SK-N-SH (cell line): ENCODE results near the gene JPH2. TPM values are rescaled to one million over a fixed set of nuclear protein-coding genes. Genes with fewer than 3 reads are reported as not detected.

ENCODE experiments used
- CTCF ChIA-PET: fragments of 300-600, 350-600 bp; formaldehyde crosslinking; extraction: SDS; loops from one replicate; lab custom pipeline; 2021; lab: Yijun Ruan, JAX
- POLR2A ChIA-PET: fragments of 350-600 bp; sonication (Branson Sonifier 250); formaldehyde crosslinking; extraction: SDS; loops from one replicate; lab custom pipeline; 2020; ENCODE audit warnings: antibody characterized with exemption, inconsistent platforms; lab: Yijun Ruan, JAX
- DNase-seq: peaks from one replicate; pipeline ENCODE4 v3.0.0; 2012
- H2AFZ ChIP-seq: fragments of 200-600 bp; sonication (generic); 2 replicates; pipeline ENCODE4 v1.8.1; 2016; ENCODE audit warnings: antibody characterized with exemption, mild to moderate bottlenecking, low read depth
- H3F3A ChIP-seq: fragments of 200-600 bp; sonication (generic); replicated peaks from 2 replicates; pipeline ENCODE3; 2016; ENCODE audit warnings: antibody characterized with exemption, mild to moderate bottlenecking; ENCODE audit not compliant: insufficient read depth
- H3K27ac ChIP-seq, 2 experiments: fragments of 200-500 bp in 1 of 2; fragments of 200-600 bp in 1 of 2; sonication (Bioruptor generic) in 1 of 2; sonication (generic), shearing (Covaris generic) in 1 of 2; 2 replicates each; pipeline versions ENCODE4 v1.5.1 to v1.6.1; 2014 to 2016; ENCODE audit warnings: low read depth in 2 of 2, inconsistent platforms in 1 of 2, low read length in 1 of 2, mild to moderate bottlenecking in 1 of 2, mixed read lengths in 1 of 2
- H3K27me3 ChIP-seq: fragments of 200-600 bp; sonication (generic), shearing (Covaris generic); 2 replicates; pipeline ENCODE4 v1.6.1; 2016; ENCODE audit warnings: mixed run types; ENCODE audit not compliant: insufficient read depth
- H3K36me3 ChIP-seq, 2 experiments: fragments of 200-500 bp in 1 of 2; fragments of 200-600 bp in 1 of 2; sonication (Bioruptor generic) in 1 of 2; sonication (generic) in 1 of 2; replicated peaks in 1 of 2; 2 replicates each; pipeline versions ENCODE3 to v1.5.1; 2014 to 2016; ENCODE audit warnings: low read length in 1 of 2, mild to moderate bottlenecking in 1 of 2; ENCODE audit not compliant: insufficient read depth in 2 of 2, control insufficient read depth in 1 of 2
- H3K4me1 ChIP-seq, 2 experiments: fragments of 200-500 bp in 1 of 2; fragments of 200-600 bp in 1 of 2; sonication (Bioruptor generic) in 1 of 2; sonication (generic), shearing (Covaris generic) in 1 of 2; 2 replicates each; pipeline versions ENCODE4 v1.5.1 to v1.6.1; 2014 to 2016; ENCODE audit warnings: low read depth in 1 of 2, low read length in 1 of 2, mixed run types in 1 of 2; ENCODE audit not compliant: insufficient read depth in 2 of 2, control insufficient read depth in 1 of 2
- H3K4me2 ChIP-seq: fragments of 200-600 bp; sonication (generic), shearing (Covaris generic); 2 replicates; pipeline ENCODE4 v1.6.1; 2017; ENCODE audit warnings: mixed run types
- H3K4me3 ChIP-seq, 2 experiments: fragments of 200-500 bp in 1 of 2; fragments of 200-600 bp in 1 of 2; sonication (Bioruptor generic) in 1 of 2; sonication (generic), shearing (Covaris generic) in 1 of 2; 2 replicates each; pipeline versions ENCODE4 v1.5.1 to v1.8.1; 2014 to 2016; ENCODE audit warnings: low read depth in 2 of 2, inconsistent platforms in 1 of 2, low read length in 1 of 2, mild to moderate bottlenecking in 1 of 2, mixed read lengths in 1 of 2, moderate library complexity in 1 of 2
- H3K79me2 ChIP-seq: fragments of 200-600 bp; sonication (generic); 2 replicates; pipeline ENCODE4 v1.8.1; 2017; ENCODE audit warnings: mild to moderate bottlenecking; ENCODE audit not compliant: insufficient read depth
- H3K9ac ChIP-seq: fragments of 200-600 bp; sonication (generic); 2 replicates; pipeline ENCODE4 v1.6.1; 2017; ENCODE audit warnings: mixed run types
- H3K9me2 ChIP-seq: fragments of 200-600 bp; sonication (generic); 2 replicates; pipeline ENCODE4 v1.6.1; 2017; ENCODE audit warnings: mixed run types
- H3K9me3 ChIP-seq: fragments of 200-600 bp; sonication (generic); 2 replicates; pipeline ENCODE4 v1.6.1; 2017; ENCODE audit warnings: mixed run types, mild to moderate bottlenecking, moderate library complexity
- H4K20me1 ChIP-seq: fragments of 200-600 bp; sonication (generic); 2 replicates; pipeline ENCODE4 v1.6.1; 2017; ENCODE audit warnings: mild to moderate bottlenecking, mixed run types; ENCODE audit not compliant: insufficient read depth
- CHD2 ChIP-seq: fragments of 150-350 bp; IDR thresholded peaks from 2 replicates; pipeline ENCODE4 v1.6.1; 2018; ENCODE audit warnings: low read length; ENCODE audit not compliant: partially characterized antibody
- ELF1 ChIP-seq: IDR thresholded peaks from 2 replicates; pipeline ENCODE4 v1.4.0; 2012
- EP300 ChIP-seq, 2 experiments: IDR thresholded peaks; 2 replicates each; pipeline versions ENCODE4 v1.4.0 to v1.6.1; 2012; ENCODE audit warnings: borderline replicate concordance in 1 of 2, low read depth in 1 of 2, low read length in 1 of 2
- EZH2phosphoT487 ChIP-seq: fragments of 200-600 bp; sonication (generic); IDR thresholded peaks from 2 replicates; pipeline ENCODE4 v1.6.1; 2017; ENCODE audit warnings: low read depth, mixed run types, mild to moderate bottlenecking, antibody characterized with exemption, moderate library complexity, borderline replicate concordance
- FOSL2 ChIP-seq: IDR thresholded peaks from 2 replicates; pipeline ENCODE4 v1.4.0; 2012; ENCODE audit warnings: low read depth, mild to moderate bottlenecking, moderate library complexity, borderline replicate concordance
- FOXJ3 ChIP-seq: sonication (generic); formaldehyde crosslinking; IDR thresholded peaks from 2 replicates; pipeline ENCODE4 v1.5.1; 2020; ENCODE audit warnings: mild to moderate bottlenecking, missing genetic modification reagents
- FOXM1 ChIP-seq: IDR thresholded peaks from 2 replicates; pipeline ENCODE4 v1.4.0; 2012; ENCODE audit warnings: low read depth, mild to moderate bottlenecking
- GABPA ChIP-seq: IDR thresholded peaks from 2 replicates; pipeline ENCODE4 v1.4.0; 2012; ENCODE audit warnings: low read depth, mild to moderate bottlenecking
- JUND ChIP-seq: IDR thresholded peaks from 2 replicates; pipeline ENCODE4 v1.4.0; 2012
- MEF2A ChIP-seq: IDR thresholded peaks from 2 replicates; pipeline ENCODE4 v1.4.0; 2012; ENCODE audit warnings: low read depth, borderline replicate concordance
- MXI1 ChIP-seq: IDR thresholded peaks from 2 replicates; pipeline ENCODE4 v1.6.1; 2012; ENCODE audit warnings: mild to moderate bottlenecking, low read depth, low read length, improper control_type of control experiment
- PBX3 ChIP-seq: IDR thresholded peaks from 2 replicates; pipeline ENCODE4; 2012
- POLR2AphosphoS5 ChIP-seq: IDR thresholded peaks from 2 replicates; pipeline ENCODE4 v1.6.1; 2012; ENCODE audit warnings: low read depth, low read length
- RAD21 ChIP-seq: IDR thresholded peaks from 2 replicates; pipeline ENCODE4 v1.6.1; 2012; ENCODE audit warnings: mild to moderate bottlenecking, low read length
- RFX5 ChIP-seq: IDR thresholded peaks from 2 replicates; pipeline ENCODE4 v1.6.1; 2012; ENCODE audit warnings: mild to moderate bottlenecking, improper control_type of control experiment, low read length
- RXRA ChIP-seq: IDR thresholded peaks from 2 replicates; pipeline ENCODE4 v1.4.0; 2012; ENCODE audit warnings: low read depth, mild to moderate bottlenecking, borderline replicate concordance
- SIN3A ChIP-seq: IDR thresholded peaks from 2 replicates; pipeline ENCODE4 v1.6.1; 2012; ENCODE audit warnings: low read depth, mild to moderate bottlenecking, low read length, moderate library complexity, borderline replicate concordance
- TEAD4 ChIP-seq: IDR thresholded peaks from 2 replicates; pipeline ENCODE4 v1.4.0; 2012; ENCODE audit warnings: mild to moderate bottlenecking, borderline replicate concordance; ENCODE audit not compliant: insufficient read depth
- USF2 ChIP-seq: fragments of 150-350 bp; IDR thresholded peaks from 2 replicates; pipeline ENCODE4 v1.6.1; 2017; ENCODE audit warnings: antibody characterized with exemption, low read length, low read depth, borderline replicate concordance
- YY1 ChIP-seq: IDR thresholded peaks from 2 replicates; pipeline ENCODE4 v1.4.0; 2012; ENCODE audit warnings: low read depth, mild to moderate bottlenecking
- WGBS: methylation state at CpG from one replicate; pipeline ENCODE4 v1.1.6; 2017; ENCODE audit warnings: low lambda C conversion rate; 5-methylcytosine and 5-hydroxymethylcytosine counted together
- polyA plus RNA-seq, 3 experiments: library from polyadenylated mRNA; depleted of rRNA; stranded (reverse); fragments of >200 nt; gene quantifications; 2 replicates each; pipeline ENCODE4 v1.2.3, GENCODE V29; 2012

Gene JPH2
- polyA plus RNA-seq, 1 of the 3 experiments (the other 2 are of a cell fraction), result 0.67 TPM

GRCh38 chr20:44081888-44082287 lies 105.1 kb downstream of the JPH2 start:
- H3F3A ChIP-seq, result no peaks in the 10 kb centered on the region
- POLR2A ChIA-PET, result no interaction called here
- WGBS, result 98% methylated on average over 5 of the region's 5 CpGs
- H3K9me3 ChIP-seq, result no peaks in the 10 kb centered on the region
- CTCF ChIA-PET, result interaction anchor here (0.7 to 7.6 kb wide), 16 partner anchors 10 to 544 kb away, joined by 3 to 134 read pairs (median 5); no protein-coding TSS in a partner anchor
- H3K27ac ChIP-seq, result peak overlapping the region in 1 of 2 experiments; percentile 76; a peak in 1 of 4 replicates
- H3K79me2 ChIP-seq, result no peaks in the 10 kb centered on the region
- H3K27me3 ChIP-seq, result no peaks in the 10 kb centered on the region
- peaks cover 7 to 16% of the 10 kb centered on the region in 2 experiments; a peak in 3 of 4 replicates for H3K4me1 ChIP-seq
- no peaks in the 10 kb centered on the region for H3K36me3 ChIP-seq
- DNase-seq, result no peak
- no peak overlapping the region for H2AFZ ChIP-seq
- no peak overlapping the region for H3K4me3 ChIP-seq
- TF ChIP-seq MXI1 (no peak), USF2 (no peak), CHD2 (no peak), ELF1 (no peak), YY1 (no peak), TEAD4 (no peak), MEF2A (no peak), GABPA (no peak), RFX5 (no peak), RAD21 (no peak), JUND (no peak), FOSL2 (no peak), EZH2phosphoT487 (no peak)
- H3K4me2 ChIP-seq, result no peak overlapping the region
- H4K20me1 ChIP-seq, result no peaks in the 10 kb centered on the region
- H3K9me2 ChIP-seq, result no peaks in the 10 kb centered on the region
- H3K9ac ChIP-seq, result no peak overlapping the region

GRCh38 chr20:44081476-44081875 lies 105.5 kb downstream of the JPH2 start:
- H3K9me3 ChIP-seq, result no peaks in the 10 kb centered on the region
- TF ChIP-seq EP300 (IDR thresholded peaks at IDR 0.05; ENCODE audit: borderline replicate concordance in 1 of 2, low read depth in 1 of 2, low read length in 1 of 2), result no peak
- no peak for TF ChIP-seq PBX3
- TF ChIP-seq RFX5, result no peak
- no peak for TF ChIP-seq USF2
- no peak for TF ChIP-seq FOXJ3
- no peak for TF ChIP-seq ELF1
- TF ChIP-seq FOXM1, result no peak
- no peak for TF ChIP-seq POLR2AphosphoS5
- TF ChIP-seq RAD21, result no peak
- no peak for TF ChIP-seq RXRA
- no peak for TF ChIP-seq SIN3A
- WGBS, result 75% methylated on average over 2 of the region's 4 CpGs
- no peak overlapping the region for H3K27ac ChIP-seq
- no peak overlapping the region for H3K4me3 ChIP-seq
- H3K4me1 ChIP-seq, result peaks cover 7 to 16% of the 10 kb centered on the region in 2 experiments; a peak in 3 of 4 replicates
- ChIA-PET CTCF (interaction anchor here (0.7 to 7.6 kb wide), 16 partner anchors 11 to 543 kb away, joined by 3 to 134 read pairs (median 5); no protein-coding TSS in a partner anchor), POLR2A (no interaction called here)
- no peaks in the 10 kb centered on the region for H3K9me2 ChIP-seq
- H3K79me2 ChIP-seq, result no peaks in the 10 kb centered on the region
- H3K9ac ChIP-seq, result no peak overlapping the region
- no peak for DNase-seq
- no peaks in the 10 kb centered on the region for H3K27me3 ChIP-seq
- H4K20me1 ChIP-seq, result no peaks in the 10 kb centered on the region
- H3F3A ChIP-seq, result no peaks in the 10 kb centered on the region
- H3K4me2 ChIP-seq, result no peak overlapping the region
- no peak overlapping the region for H2AFZ ChIP-seq
- no peaks in the 10 kb centered on the region for H3K36me3 ChIP-seq
